Measurements from ENCODE around the gene BNIP3.

BNIP3 gene

GRCh38 chr10:132010483-132010882 is 28.8 kb upstream of the BNIP3 start:
- Mint-ChIP-seq H3K27me3 (ENCODE audit: low read depth) (peaks cover 27% of the 10 kb centered on the region), H3K36me3 (ENCODE audit: low read depth) (no peaks in the 10 kb centered on the region), H3K9me3 (peaks cover 3% of the 10 kb centered on the region)

GRCh38 chr10:132009575-132009974 is 27.9 kb upstream of the BNIP3 start:
- Mint-ChIP-seq H3K36me3 (ENCODE audit: low read depth) (no peaks in the 10 kb centered on the region), H3K9me3 (peaks cover 8% of the 10 kb centered on the region), H3K27me3 (ENCODE audit: low read depth) (peaks cover 23% of the 10 kb centered on the region), H3K4me3 (no peak overlapping the region), H3K4me1 (ENCODE audit: low read depth) (peaks cover 5% of the 10 kb centered on the region), H3K27ac (no peak overlapping the region)

More at GRCh38 chr10:132010483-132010882, 28.8 kb upstream of the BNIP3 start:
- no peak overlapping the region for H3K27ac Mint-ChIP-seq
- no peak overlapping the region for H3K4me3 Mint-ChIP-seq
- H3K4me1 Mint-ChIP-seq (ENCODE audit: low read depth), result peaks cover 5% of the 10 kb centered on the region

- Mint-ChIP-seq H3K4me3 (no peak overlapping the region), H3K36me3 (ENCODE audit: low read depth) (no peaks in the 10 kb centered on the region), H3K4me1 (ENCODE audit: low read depth) (peaks cover 5% of the 10 kb centered on the region), H3K27me3 (ENCODE audit: low read depth) (peaks cover 17% of the 10 kb centered on the region), H3K27ac (no peak overlapping the region), H3K9me3 (peaks cover 8% of the 10 kb centered on the region)
Measured at GRCh38 chr10:132007681-132008080, 26.0 kb upstream of the BNIP3 start.

DNA sequence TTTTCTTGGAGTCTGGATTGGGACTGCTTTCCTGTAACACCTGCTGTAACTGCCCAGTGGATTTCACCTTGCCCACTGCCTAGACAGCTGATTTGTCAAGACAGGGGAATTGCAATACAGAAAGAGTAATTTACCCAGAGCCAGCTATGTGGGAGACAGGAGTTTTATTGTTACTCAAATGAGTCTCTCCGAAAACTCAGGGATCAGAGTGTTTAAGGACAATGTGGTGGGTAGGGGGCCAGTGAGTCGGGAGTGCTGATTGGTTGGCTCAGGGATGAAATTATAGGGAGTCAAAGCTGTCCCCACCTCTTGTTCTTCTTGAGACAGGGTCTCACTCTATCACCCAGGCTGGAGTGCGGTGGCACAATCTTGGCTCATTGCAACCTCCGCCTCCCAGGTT is 25.2 kb upstream of the BNIP3 start:
- peaks cover 8% of the 10 kb centered on the region for H3K9me3 Mint-ChIP-seq
- H3K27ac Mint-ChIP-seq, result no peak overlapping the region
- H3K4me3 Mint-ChIP-seq, result no peak overlapping the region
- no peaks in the 10 kb centered on the region for H3K36me3 Mint-ChIP-seq (ENCODE audit: low read depth)
- H3K27me3 Mint-ChIP-seq (ENCODE audit: low read depth), result peaks cover 22% of the 10 kb centered on the region
- H3K4me1 Mint-ChIP-seq (ENCODE audit: low read depth), result peaks cover 5% of the 10 kb centered on the region

DNA sequence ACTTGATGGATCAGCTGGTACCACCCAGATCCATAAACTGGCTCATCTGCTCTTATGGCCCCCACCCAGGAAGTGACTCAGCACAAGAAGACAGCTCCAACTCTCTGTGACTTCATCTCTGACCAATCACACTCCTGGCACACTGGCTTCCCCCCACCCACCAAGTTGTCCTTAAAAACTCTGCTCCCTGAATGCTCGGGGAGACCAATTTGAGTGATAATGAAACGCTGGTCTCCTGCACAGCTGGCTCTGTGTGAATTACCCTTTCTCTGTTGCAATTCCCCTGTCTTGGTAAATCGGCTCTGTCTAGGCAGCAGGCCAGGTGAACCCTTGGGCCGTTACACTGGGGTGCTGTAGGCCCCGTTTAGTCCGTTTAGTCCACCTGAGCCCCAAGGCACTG is 23.4 kb upstream of the BNIP3 start:
- Mint-ChIP-seq H3K27me3 (ENCODE audit: low read depth) (peaks cover 12% of the 10 kb centered on the region), H3K9me3 (peaks cover 8% of the 10 kb centered on the region)

GRCh38 chr10:132004052-132004451 is 22.3 kb upstream of the BNIP3 start:
- H3K4me3 Mint-ChIP-seq, result no peak overlapping the region
- no peaks in the 10 kb centered on the region for H3K36me3 Mint-ChIP-seq (ENCODE audit: low read depth)
- peaks cover 5% of the 10 kb centered on the region for H3K4me1 Mint-ChIP-seq (ENCODE audit: low read depth)
- peaks cover 6% of the 10 kb centered on the region for H3K27me3 Mint-ChIP-seq (ENCODE audit: low read depth)
- H3K9me3 Mint-ChIP-seq, result peaks cover 8% of the 10 kb centered on the region
- H3K27ac Mint-ChIP-seq, result no peak overlapping the region

More for the DNA sequence above, 23.4 kb upstream of the BNIP3 start:
- H3K27ac Mint-ChIP-seq, result no peak overlapping the region
- H3K4me1 Mint-ChIP-seq (ENCODE audit: low read depth), result peaks cover 5% of the 10 kb centered on the region
- H3K4me3 Mint-ChIP-seq, result no peak overlapping the region
- H3K36me3 Mint-ChIP-seq (ENCODE audit: low read depth), result no peaks in the 10 kb centered on the region

- Mint-ChIP-seq H3K4me3 (no peak overlapping the region), H3K9me3 (peaks cover 8% of the 10 kb centered on the region), H3K27me3 (ENCODE audit: low read depth) (peaks cover 6% of the 10 kb centered on the region), H3K27ac (no peak overlapping the region), H3K4me1 (ENCODE audit: low read depth) (peaks cover 5% of the 10 kb centered on the region), H3K36me3 (ENCODE audit: low read depth) (no peaks in the 10 kb centered on the region)
Measured at GRCh38 chr10:132003282-132003924, 21.7 kb upstream of the BNIP3 start.

DNA sequence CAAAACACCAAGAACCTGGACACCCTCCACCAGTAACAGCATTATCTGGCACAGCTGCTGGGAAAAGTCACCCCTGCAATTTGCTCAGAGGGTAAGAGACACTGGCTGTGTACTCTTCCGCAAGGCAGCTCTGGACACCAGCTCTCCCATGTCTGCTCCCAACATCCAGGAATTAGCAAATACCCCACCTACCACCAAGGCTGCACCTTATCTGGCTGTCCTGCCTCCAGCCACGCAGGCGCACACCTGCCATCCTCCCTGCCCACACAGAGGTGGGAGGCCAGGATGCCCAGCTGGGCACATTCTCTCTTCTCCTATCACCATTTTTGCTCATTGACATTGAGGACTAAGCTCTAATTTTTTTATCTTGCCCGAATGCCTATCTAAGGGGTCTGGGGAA is 20.3 kb upstream of the BNIP3 start:
- Mint-ChIP-seq H3K4me3 (no peak overlapping the region), H3K27me3 (ENCODE audit: low read depth) (peaks cover 6% of the 10 kb centered on the region), H3K4me1 (ENCODE audit: low read depth) (peaks cover 2% of the 10 kb centered on the region), H3K27ac (no peak overlapping the region), H3K36me3 (ENCODE audit: low read depth) (no peaks in the 10 kb centered on the region), H3K9me3 (peaks cover 8% of the 10 kb centered on the region)

- Mint-ChIP-seq H3K9me3 (peaks cover 8% of the 10 kb centered on the region), H3K27ac (no peak overlapping the region), H3K27me3 (ENCODE audit: low read depth) (peaks cover 6% of the 10 kb centered on the region), H3K4me3 (no peak overlapping the region), H3K36me3 (ENCODE audit: low read depth) (no peaks in the 10 kb centered on the region), H3K4me1 (ENCODE audit: low read depth) (peaks cover 2% of the 10 kb centered on the region)
Measured at GRCh38 chr10:132001238-132001972, 19.7 kb upstream of the BNIP3 start.

- no peak overlapping the region for H3K27ac Mint-ChIP-seq
- no peaks in the 10 kb centered on the region for H3K4me1 Mint-ChIP-seq (ENCODE audit: low read depth)
- no peak overlapping the region for H3K4me3 Mint-ChIP-seq
- H3K36me3 Mint-ChIP-seq (ENCODE audit: low read depth), result no peaks in the 10 kb centered on the region
- peaks cover 6% of the 10 kb centered on the region for H3K27me3 Mint-ChIP-seq (ENCODE audit: low read depth)
- no peaks in the 10 kb centered on the region for H3K9me3 Mint-ChIP-seq
Measured at GRCh38 chr10:131998845-131999681, 17.3 kb upstream of the BNIP3 start.

- no peak overlapping the region for H3K27ac Mint-ChIP-seq
- H3K36me3 Mint-ChIP-seq (ENCODE audit: low read depth), result no peaks in the 10 kb centered on the region
- no peaks in the 10 kb centered on the region for H3K9me3 Mint-ChIP-seq
Measured at GRCh38 chr10:131998050-131998844, 16.5 kb upstream of the BNIP3 start.

DNA sequence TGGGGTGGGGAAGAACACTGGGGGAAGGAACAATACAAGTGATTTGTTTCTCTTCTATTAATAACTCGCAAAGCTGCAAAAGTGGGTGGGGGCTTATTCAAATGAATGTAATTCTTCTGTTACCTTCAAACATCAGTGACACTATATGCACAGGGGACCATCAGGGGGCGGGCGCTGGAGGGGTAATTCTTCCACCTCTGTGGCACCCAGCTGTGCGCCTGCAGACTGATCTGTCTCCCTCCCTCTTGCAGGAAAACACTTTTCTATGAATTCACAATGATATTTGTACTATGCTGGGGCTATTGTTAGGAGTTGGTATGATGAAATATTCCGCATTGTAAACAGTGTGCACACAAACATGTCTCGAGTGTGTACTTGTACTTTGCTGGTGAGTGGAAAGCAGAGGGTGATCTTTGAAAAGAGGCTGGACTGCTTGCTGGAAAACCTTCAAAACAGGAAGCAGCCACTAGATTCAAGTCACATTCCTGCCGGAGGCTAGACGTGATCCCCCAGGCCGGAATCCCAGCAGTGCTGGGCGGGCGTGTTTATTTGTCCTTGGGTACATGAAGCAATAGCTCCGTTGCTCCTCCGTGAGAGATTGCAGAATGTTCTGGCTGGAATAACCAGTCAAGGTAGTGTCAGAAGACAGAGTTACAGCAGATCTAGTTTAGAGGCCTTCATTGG is 15.8 kb upstream of the BNIP3 start:
- no peak overlapping the region for H3K27ac Mint-ChIP-seq
- no peaks in the 10 kb centered on the region for H3K4me1 Mint-ChIP-seq (ENCODE audit: low read depth)
- no peak overlapping the region for H3K4me3 Mint-ChIP-seq
- H3K36me3 Mint-ChIP-seq (ENCODE audit: low read depth), result no peaks in the 10 kb centered on the region
- peaks cover 16% of the 10 kb centered on the region for H3K27me3 Mint-ChIP-seq (ENCODE audit: low read depth)
- H3K9me3 Mint-ChIP-seq, result no peaks in the 10 kb centered on the region

More at GRCh38 chr10:131998050-131998844, 16.5 kb upstream of the BNIP3 start:
- no peak overlapping the region for H3K4me3 Mint-ChIP-seq
- no peaks in the 10 kb centered on the region for H3K4me1 Mint-ChIP-seq (ENCODE audit: low read depth)
- peaks cover 12% of the 10 kb centered on the region for H3K27me3 Mint-ChIP-seq (ENCODE audit: low read depth)

- Mint-ChIP-seq H3K27me3 (ENCODE audit: low read depth) (peaks cover 15% of the 10 kb centered on the region), H3K27ac (no peak overlapping the region), H3K9me3 (no peaks in the 10 kb centered on the region), H3K4me3 (no peak overlapping the region), H3K4me1 (ENCODE audit: low read depth) (no peaks in the 10 kb centered on the region), H3K36me3 (ENCODE audit: low read depth) (no peaks in the 10 kb centered on the region)
Measured at GRCh38 chr10:131996466-131997365, 15.0 kb upstream of the BNIP3 start.

Data from T-helper 1 cell treated with Interleukin-12 subunit alpha and Interleukin-12 subunit beta and Interleukin-4 antibody, amounts not matched to agents 30 μg/mL and 1 μg/mL, for 36 hours (primary cell).